IMR-90 (cell line): ENCODE measurements around the gene IGSF10. TPM values are rescaled to one million over a fixed set of nuclear protein-coding genes. Genes with fewer than 3 reads are reported as not detected.

Experiments
- ATAC-seq: fragments of 200-7000 bp; cut with Tn5 transposase; 2 replicates; pipeline ENCODE4 v1.9.1; 2020; ENCODE audit warnings: low read depth, mild to moderate bottlenecking, moderate library complexity
- BruUV-seq: library from RNA; stranded (reverse); fragments of 400-500 nt; replicated peaks from 2 replicates; lab custom pipeline; 2021; lab: Mats Ljungman, UMichigan
- CTCF ChIA-PET: fragments of 300-600 bp; formaldehyde crosslinking; extraction: SDS; loops from one replicate; lab custom pipeline; 2021; ENCODE audit warnings: antibody characterized with exemption; lab: Yijun Ruan, JAX
- POLR2A ChIA-PET: fragments of 300-600 bp; sonication (Branson Sonifier 250); formaldehyde crosslinking; loops from one replicate; lab custom pipeline; 2022; ENCODE audit warnings: antibody characterized with exemption; ENCODE audit not compliant: unreplicated experiment; lab: Charles Lee
- DNase-seq: peaks from one replicate; pipeline ENCODE4 v3.0.0; 2013
- H2AFZ ChIP-seq: replicated peaks from 2 replicates; pipeline ENCODE3; 2013; ENCODE audit warnings: low read length, mild to moderate bottlenecking; ENCODE audit not compliant: poor library complexity
- H2AK5ac ChIP-seq: 2 replicates; pipeline ENCODE4 v1.6.1; 2013; ENCODE audit warnings: low read depth, low read length, inconsistent platforms
- H2AK9ac ChIP-seq: replicated peaks from 2 replicates; pipeline ENCODE3; 2013; ENCODE audit warnings: mild to moderate bottlenecking, low read depth, low read length, moderate library complexity; ENCODE audit not compliant: poor library complexity
- H2BK120ac ChIP-seq: 2 replicates; pipeline ENCODE4 v1.6.1; 2013; ENCODE audit warnings: low read depth, low read length, inconsistent platforms
- H2BK15ac ChIP-seq: 3 replicates; pipeline ENCODE4 v1.6.1; 2013; ENCODE audit warnings: low read depth, low read length, inconsistent platforms
- H2BK20ac ChIP-seq: 2 replicates; pipeline ENCODE4 v1.6.1; 2013; ENCODE audit warnings: low read depth, mild to moderate bottlenecking, inconsistent platforms, low read length, moderate library complexity
- H2BK5ac ChIP-seq: 2 replicates; pipeline ENCODE4 v1.6.1; 2013; ENCODE audit warnings: mild to moderate bottlenecking, low read depth, low read length, inconsistent platforms; ENCODE audit not compliant: poor library complexity, severe bottlenecking
- H3K14ac ChIP-seq: replicated peaks from 2 replicates; pipeline ENCODE4 v1.6.1; 2013; ENCODE audit warnings: low read depth, low read length, inconsistent platforms
- H3K18ac ChIP-seq: 2 replicates; pipeline ENCODE4 v1.6.1; 2013; ENCODE audit warnings: low read depth, low read length, control low read depth
- H3K23ac ChIP-seq: 2 replicates; pipeline ENCODE4 v1.6.1; 2013; ENCODE audit warnings: low read depth, low read length, inconsistent platforms
- H3K27ac ChIP-seq: 2 replicates; pipeline ENCODE4 v1.5.1; 2013; ENCODE audit warnings: mild to moderate bottlenecking, control low read depth, low read length; ENCODE audit not compliant: insufficient read depth
- H3K27me3 ChIP-seq: 2 replicates; pipeline ENCODE4 v1.6.1; 2013; ENCODE audit warnings: low read length; ENCODE audit not compliant: control insufficient read depth, insufficient read depth
- H3K36me3 ChIP-seq: 2 replicates; pipeline ENCODE4 v1.6.1; 2013; ENCODE audit warnings: low read length, mixed read lengths; ENCODE audit not compliant: control insufficient read depth, insufficient read depth
- H3K4ac ChIP-seq: 2 replicates; pipeline ENCODE4 v1.6.1; 2013; ENCODE audit warnings: low read depth, low read length, inconsistent platforms
- H3K4me1 ChIP-seq: 2 replicates; pipeline ENCODE4 v1.6.1; 2013; ENCODE audit warnings: low read length, mixed read lengths; ENCODE audit not compliant: control insufficient read depth, insufficient read depth
- H3K4me2 ChIP-seq: 2 replicates; pipeline ENCODE4 v1.6.1; 2013; ENCODE audit warnings: low read depth, mild to moderate bottlenecking, control low read depth, low read length, moderate library complexity
- H3K4me3 ChIP-seq: 2 replicates; pipeline ENCODE4 v1.5.1; 2013; ENCODE audit warnings: low read depth, mild to moderate bottlenecking, control low read depth, low read length, moderate library complexity; ENCODE audit not compliant: insufficient read depth
- H3K56ac ChIP-seq: 2 replicates; pipeline ENCODE4 v1.6.1; 2013; ENCODE audit warnings: low read length, inconsistent platforms; ENCODE audit not compliant: insufficient read depth; ENCODE audit errors: extremely low read depth
- H3K79me1 ChIP-seq, 2 experiments: 2 replicates each; pipeline ENCODE4 v1.6.1; 2013; ENCODE audit warnings: low read length in 2 of 2, inconsistent platforms in 1 of 2, low read depth in 1 of 2
- H3K9ac ChIP-seq: 2 replicates; pipeline ENCODE4 v1.6.1; 2013; ENCODE audit warnings: low read depth, low read length, control low read depth
- H3K9me1 ChIP-seq: 2 replicates; pipeline ENCODE4 v1.6.1; 2013; ENCODE audit warnings: low read length, inconsistent platforms; ENCODE audit not compliant: insufficient read depth
- H3K9me3 ChIP-seq: 2 replicates; pipeline ENCODE4 v1.6.1; 2013; ENCODE audit warnings: low read length; ENCODE audit not compliant: control insufficient read depth, insufficient read depth
- H4K20me1 ChIP-seq: 2 replicates; pipeline ENCODE4 v1.6.1; 2013; ENCODE audit warnings: low read length, inconsistent platforms; ENCODE audit not compliant: insufficient read depth
- H4K5ac ChIP-seq: 2 replicates; pipeline ENCODE4 v1.6.1; 2013; ENCODE audit warnings: mild to moderate bottlenecking, low read depth, low read length, control low read depth
- H4K8ac ChIP-seq, 2 experiments: 2 replicates each; pipeline ENCODE4 v1.6.1; 2013; ENCODE audit warnings: low read depth in 2 of 2, low read length in 2 of 2, control low read depth in 1 of 2, inconsistent platforms in 1 of 2
- H4K91ac ChIP-seq: 2 replicates; pipeline ENCODE4 v1.6.1; 2013; ENCODE audit warnings: low read depth, low read length, inconsistent platforms; ENCODE audit not compliant: insufficient read depth
- CEBPB ChIP-seq: IDR thresholded peaks from 2 replicates; pipeline ENCODE4 v1.6.1; 2012; ENCODE audit warnings: low read depth, low read length, improper control_type of control experiment
- CTCF ChIP-seq: conservative IDR thresholded peaks from 2 replicates; pipeline ENCODE4 v1.5.1; 2012; ENCODE audit warnings: mild to moderate bottlenecking, low read depth, low read length, improper control_type of control experiment
- MAZ ChIP-seq: IDR thresholded peaks from 2 replicates; pipeline ENCODE4 v1.6.1; 2012; ENCODE audit warnings: low read depth, mild to moderate bottlenecking, low read length, improper control_type of control experiment, moderate library complexity, borderline replicate concordance
- NFE2L2 ChIP-seq: fragments of 150-350 bp; IDR thresholded peaks from 2 replicates; pipeline ENCODE4 v1.6.1; 2016; ENCODE audit warnings: low read depth, mild to moderate bottlenecking, low read length
- USF2 ChIP-seq: fragments of 150-350 bp; IDR thresholded peaks from 2 replicates; pipeline ENCODE4 v1.6.1; 2017; ENCODE audit warnings: mild to moderate bottlenecking, antibody characterized with exemption, low read length, low read depth
- WGBS, 2 experiments: methylation state at CpG; one replicate each; pipeline versions ENCODE4 v1.1.5 to v1.1.7; 2013; ENCODE audit warnings: missing lambda C conversion rate in 2 of 2; ENCODE audit not compliant: insufficient read length in 1 of 2; ENCODE audit errors: extremely low coverage in 2 of 2; 5-methylcytosine and 5-hydroxymethylcytosine counted together
- dilution Hi-C: fragments of 300-500 bp; cut with HindIII; formaldehyde crosslinking; loops from one replicate; pipeline ENCODE4 v1.14.3; 2018; ENCODE audit warnings: low sequenced_read_pairs; ENCODE audit not compliant: unreplicated experiment
- in situ Hi-C: fragments of 300-500 bp; cut with MboI; formaldehyde crosslinking; loops from 3 replicates; pipeline ENCODE4 v1.14.3; 2019; ENCODE audit warnings: low sequenced_read_pairs, inconsistent platforms, mixed read lengths
- intact Hi-C: fragments of 100-400 bp; cut with micrococcal nuclease; formaldehyde crosslinking; loops from 2 replicates; pipeline ENCODE4 v1.10.0; 2022
- polyA plus RNA-seq, 3 experiments: library from polyadenylated mRNA; depleted of rRNA; stranded (reverse); fragments of >200 nt; gene quantifications; 2 replicates each; pipeline ENCODE4 v1.2.3, GENCODE V29; 2012; ENCODE audit warnings: low replicate concordance in 1 of 3
- total RNA-seq: library from RNA; depleted of rRNA; stranded (reverse); fragments of >200 nt; gene quantifications from 2 replicates; pipeline ENCODE4 v1.2.3, GENCODE V29; 2012

IGSF10 gene
- total and polyA plus RNA-seq, 2 of the 4 experiments (the other 2 are of a cell fraction), result under 0.01 to 0.07 TPM

- H2AK9ac ChIP-seq, result no peak overlapping the region
- H3K14ac ChIP-seq, result no peak overlapping the region
- no peaks in the 10 kb centered on the region for H4K20me1 ChIP-seq
- H4K5ac ChIP-seq, result no peak overlapping the region
- ATAC-seq (no peak), DNase-seq (no peak)
- H3K18ac ChIP-seq, result no peak overlapping the region
- H3K9me1 ChIP-seq, result no peaks in the 10 kb centered on the region; the same call in 1 of the 2 replicates
- CTCF ChIA-PET, result interaction anchor here (0.7 kb wide), 1 partner anchor 23 kb away, joined by 3 read pairs; no protein-coding TSS in a partner anchor
- H3K36me3 ChIP-seq, result no peaks in the 10 kb centered on the region
- no peak overlapping the region for H3K4ac ChIP-seq
- H4K91ac ChIP-seq, result no peak overlapping the region
- H2BK5ac ChIP-seq, result no peak overlapping the region
- dilution Hi-C loops, result no loop called here
- H3K27me3 ChIP-seq, result peaks cover 26% of the 10 kb centered on the region
- H2BK120ac ChIP-seq, result no peak overlapping the region
- no peak overlapping the region for H3K4me2 ChIP-seq
- no peaks in the 10 kb centered on the region for H3K9me3 ChIP-seq
- POLR2A ChIA-PET, result no interaction called here
- no peak overlapping the region for H2AFZ ChIP-seq
- no TSS peak for BruUV-seq
- H3K23ac ChIP-seq, result no peak overlapping the region
- no peak overlapping the region for H3K9ac ChIP-seq
- no peak overlapping the region for H2BK15ac ChIP-seq
- intact Hi-C loops, result loop anchor here (10.0 kb wide), 1 partner anchor 168 kb away; no protein-coding TSS in a partner anchor
- no peaks in the 10 kb centered on the region for H3K79me1 ChIP-seq
- no peak overlapping the region for H3K56ac ChIP-seq
- H3K4me1 ChIP-seq, result no peaks in the 10 kb centered on the region
- H2AK5ac ChIP-seq, result no peak overlapping the region
- WGBS, 2 experiments, result no CpG with 5 or more reads among the region's 1 CpG
- no peak overlapping the region for H3K27ac ChIP-seq
- H2BK20ac ChIP-seq, result no peak overlapping the region
- H4K8ac ChIP-seq, result no peak overlapping the region
- no peak overlapping the region for H3K4me3 ChIP-seq
- TF ChIP-seq MAZ (no peak), USF2 (no peak), NFE2L2 (no peak), CTCF (no peak), CEBPB (no peak)
- in situ Hi-C loops, result no loop called here
These were observed 2.1 kb upstream of the IGSF10 start for GRCh38 chr3:151462991-151463390.
